ENCODE results near the gene CD22. TPM values are rescaled to one million over a fixed set of nuclear protein-coding genes. Genes with fewer than 3 reads are reported as not detected.

Gene CD22
- total and polyA plus RNA-seq, 2 of the 4 experiments (the other 2 are of a cell fraction) = 0.18 to 0.22 TPM

DNA sequence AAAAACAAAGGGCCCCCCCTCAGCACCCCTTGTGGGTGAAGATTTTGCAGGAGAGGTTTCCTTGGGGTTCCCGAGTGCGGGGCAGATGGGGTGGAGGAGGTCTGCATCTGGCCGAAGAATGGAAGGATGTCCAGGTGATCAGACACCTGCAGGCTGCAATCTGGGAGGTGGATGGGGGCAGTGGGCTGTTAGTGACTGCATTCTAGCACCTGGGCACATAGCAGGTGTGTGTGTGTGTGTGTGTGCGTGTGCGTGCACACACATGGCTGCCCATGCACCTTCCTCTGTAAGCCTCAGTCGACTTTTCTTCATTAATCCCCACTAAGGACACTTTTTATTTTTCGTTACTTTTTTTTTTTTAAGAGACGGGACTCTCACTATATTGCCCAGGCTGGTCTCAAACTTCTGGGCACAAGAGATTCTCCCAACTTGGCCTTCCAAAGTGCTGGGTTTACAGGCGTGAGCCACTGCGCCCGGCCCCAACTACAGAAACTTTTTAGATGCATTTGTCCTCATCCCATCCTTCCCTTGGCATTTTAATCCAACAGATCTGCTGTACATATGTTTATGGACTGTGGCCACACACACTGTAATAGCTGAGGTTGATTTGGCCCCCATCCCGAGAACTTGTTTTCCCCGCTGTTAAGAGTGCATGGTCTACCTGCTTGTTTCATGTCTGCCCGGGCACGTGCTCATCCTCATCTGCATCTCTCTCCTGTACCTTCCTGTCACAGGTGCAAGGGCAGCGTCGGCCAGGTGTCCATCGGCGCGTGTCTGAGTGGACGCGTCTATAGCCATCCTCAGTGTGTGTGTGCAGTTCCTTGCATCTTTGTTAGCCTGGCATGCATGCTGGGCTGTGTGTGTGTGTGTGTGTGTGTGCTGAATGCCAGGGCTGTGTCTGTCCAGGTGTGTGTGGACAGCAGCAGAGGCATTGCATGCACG is 36.3 kb upstream of the CD22 start:
- Histone ChIP-seq H3K79me1 (ENCODE audit: low read depth in 1 of 2, low read length in 2 of 2) (no peaks in the 10 kb centered on the region), H2BK5ac (ENCODE audit: low read depth, low read length, poor library complexity, severe bottlenecking) (no peak overlapping the region), H3K27ac (ENCODE audit: insufficient read depth, low read length) (no peak overlapping the region), H3K36me3 (ENCODE audit: control insufficient read depth, insufficient read depth, low read length) (no peaks in the 10 kb centered on the region), H3K9ac (ENCODE audit: low read depth, low read length) (no peak overlapping the region), H3K27me3 (ENCODE audit: control insufficient read depth, insufficient read depth, low read length) (peaks cover 23% of the 10 kb centered on the region), H3K18ac (ENCODE audit: low read depth, low read length) (no peak overlapping the region), H2AK9ac (replicated peaks; ENCODE audit: low read depth, low read length, poor library complexity) (no peak overlapping the region), H4K8ac (ENCODE audit: low read depth in 2 of 2, low read length in 2 of 2) (no peak overlapping the region), H3K4me1 (ENCODE audit: control insufficient read depth, insufficient read depth, low read length) (no peaks in the 10 kb centered on the region), H2AFZ (replicated peaks; ENCODE audit: low read length, poor library complexity) (peak overlapping the region; percentile 32), H3K14ac (replicated peaks; ENCODE audit: low read depth, low read length) (no peak overlapping the region), H4K91ac (ENCODE audit: insufficient read depth, low read depth, low read length) (no peak overlapping the region), H4K20me1 (ENCODE audit: insufficient read depth, low read length) (no peaks in the 10 kb centered on the region), H4K5ac (ENCODE audit: low read depth, low read length) (no peak overlapping the region), H3K9me3 (ENCODE audit: control insufficient read depth, insufficient read depth, low read length) (no peaks in the 10 kb centered on the region), H3K4me2 (ENCODE audit: low read depth, low read length) (no peak overlapping the region), H2BK15ac (ENCODE audit: low read depth, low read length) (no peak overlapping the region), H3K4me3 (ENCODE audit: insufficient read depth, low read depth, low read length) (no peak overlapping the region), H2BK20ac (ENCODE audit: low read depth, low read length) (no peak overlapping the region), H3K56ac (ENCODE audit: extremely low read depth, insufficient read depth, low read length) (no peak overlapping the region), H2BK120ac (ENCODE audit: low read depth, low read length) (no peak overlapping the region), H3K9me1 (ENCODE audit: insufficient read depth, low read length) (peaks cover 7% of the 10 kb centered on the region), H2AK5ac (ENCODE audit: low read depth, low read length) (no peak overlapping the region), H3K23ac (ENCODE audit: low read depth, low read length) (no peak overlapping the region), H3K4ac (ENCODE audit: low read depth, low read length) (no peak overlapping the region)
- DNase-seq (no peak), ATAC-seq (ENCODE audit: low read depth) (no peak)
- WGBS, 2 experiments (ENCODE audit: extremely low coverage in 2 of 2, insufficient read length in 1 of 2) = 38% methylated on average over 3 of the region's 23 CpGs; no CpG with 5 or more reads in 1 of the 2 experiments
- in situ Hi-C loops (cut with MboI; ENCODE audit: low sequenced_read_pairs) = no loop called here
- intact Hi-C loops (cut with micrococcal nuclease) = no loop called here
- ChIA-PET CTCF (interaction anchor here (0.5 kb wide), 1 partner anchor 163 kb away, joined by 3 read pairs; no protein-coding TSS in a partner anchor), POLR2A (ENCODE audit: unreplicated experiment) (no interaction called here)
- dilution Hi-C loops (cut with HindIII; ENCODE audit: low sequenced_read_pairs, unreplicated experiment) = no loop called here
- no TSS peak for BruUV-seq (replicated peaks)
- TF ChIP-seq, protein P1, sequence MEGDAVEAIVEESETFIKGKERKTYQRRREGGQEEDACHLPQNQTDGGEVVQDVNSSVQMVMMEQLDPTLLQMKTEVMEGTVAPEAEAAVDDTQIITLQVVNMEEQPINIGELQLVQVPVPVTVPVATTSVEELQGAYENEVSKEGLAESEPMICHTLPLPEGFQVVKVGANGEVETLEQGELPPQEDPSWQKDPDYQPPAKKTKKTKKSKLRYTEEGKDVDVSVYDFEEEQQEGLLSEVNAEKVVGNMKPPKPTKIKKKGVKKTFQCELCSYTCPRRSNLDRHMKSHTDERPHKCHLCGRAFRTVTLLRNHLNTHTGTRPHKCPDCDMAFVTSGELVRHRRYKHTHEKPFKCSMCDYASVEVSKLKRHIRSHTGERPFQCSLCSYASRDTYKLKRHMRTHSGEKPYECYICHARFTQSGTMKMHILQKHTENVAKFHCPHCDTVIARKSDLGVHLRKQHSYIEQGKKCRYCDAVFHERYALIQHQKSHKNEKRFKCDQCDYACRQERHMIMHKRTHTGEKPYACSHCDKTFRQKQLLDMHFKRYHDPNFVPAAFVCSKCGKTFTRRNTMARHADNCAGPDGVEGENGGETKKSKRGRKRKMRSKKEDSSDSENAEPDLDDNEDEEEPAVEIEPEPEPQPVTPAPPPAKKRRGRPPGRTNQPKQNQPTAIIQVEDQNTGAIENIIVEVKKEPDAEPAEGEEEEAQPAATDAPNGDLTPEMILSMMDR (conservative IDR thresholded peaks at IDR 0.05; ENCODE audit: low read depth, low read length) = no peak
- TF ChIP-seq RAD21 (IDR thresholded peaks at IDR 0.05; ENCODE audit: low read length) (no peak), CHD1 (IDR thresholded peaks at IDR 0.05; ENCODE audit: low read depth, low read length) (no peak), MAFK (IDR thresholded peaks at IDR 0.05; ENCODE audit: low read depth, low read length) (no peak), BHLHE40 (IDR thresholded peaks at IDR 0.05; ENCODE audit: low read depth, low read length) (no peak), SMC3 (IDR thresholded peaks at IDR 0.05; ENCODE audit: low read depth, low read length) (no peak), CEBPB (IDR thresholded peaks at IDR 0.05; ENCODE audit: low read depth, low read length) (no peak), MXI1 (IDR thresholded peaks at IDR 0.05; ENCODE audit: borderline replicate concordance, low read depth, low read length) (no peak), FOS (IDR thresholded peaks at IDR 0.05; ENCODE audit: low read depth, low read length) (no peak), NFE2L2 (IDR thresholded peaks at IDR 0.05; ENCODE audit: low read depth, low read length) (no peak), MAZ (IDR thresholded peaks at IDR 0.05; ENCODE audit: borderline replicate concordance, low read depth, low read length) (no peak), POLR2A (IDR thresholded peaks at IDR 0.05; ENCODE audit: low read depth, low read length) (no peak), RFX5 (IDR thresholded peaks at IDR 0.05; ENCODE audit: low read depth, low read length) (no peak)
- TF ChIP-seq, protein P2, sequence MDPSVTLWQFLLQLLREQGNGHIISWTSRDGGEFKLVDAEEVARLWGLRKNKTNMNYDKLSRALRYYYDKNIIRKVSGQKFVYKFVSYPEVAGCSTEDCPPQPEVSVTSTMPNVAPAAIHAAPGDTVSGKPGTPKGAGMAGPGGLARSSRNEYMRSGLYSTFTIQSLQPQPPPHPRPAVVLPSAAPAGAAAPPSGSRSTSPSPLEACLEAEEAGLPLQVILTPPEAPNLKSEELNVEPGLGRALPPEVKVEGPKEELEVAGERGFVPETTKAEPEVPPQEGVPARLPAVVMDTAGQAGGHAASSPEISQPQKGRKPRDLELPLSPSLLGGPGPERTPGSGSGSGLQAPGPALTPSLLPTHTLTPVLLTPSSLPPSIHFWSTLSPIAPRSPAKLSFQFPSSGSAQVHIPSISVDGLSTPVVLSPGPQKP (IDR thresholded peaks at IDR 0.05; ENCODE audit: borderline replicate concordance, low read depth, low read length) = no peak
- TF ChIP-seq, protein P3, sequence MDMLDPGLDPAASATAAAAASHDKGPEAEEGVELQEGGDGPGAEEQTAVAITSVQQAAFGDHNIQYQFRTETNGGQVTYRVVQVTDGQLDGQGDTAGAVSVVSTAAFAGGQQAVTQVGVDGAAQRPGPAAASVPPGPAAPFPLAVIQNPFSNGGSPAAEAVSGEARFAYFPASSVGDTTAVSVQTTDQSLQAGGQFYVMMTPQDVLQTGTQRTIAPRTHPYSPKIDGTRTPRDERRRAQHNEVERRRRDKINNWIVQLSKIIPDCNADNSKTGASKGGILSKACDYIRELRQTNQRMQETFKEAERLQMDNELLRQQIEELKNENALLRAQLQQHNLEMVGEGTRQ (IDR thresholded peaks at IDR 0.05; ENCODE audit: low read depth, low read length) = no peak

All from IMR-90 (cell line).